Measurements from ENCODE around the gene FNBP1L. TPM values are rescaled to one million over a fixed set of nuclear protein-coding genes. Genes with fewer than 3 reads are reported as not detected.

Gene FNBP1L
- total and polyA plus RNA-seq, 2 of the 8 experiments (the other 6 are each of a cell fraction or from before 2014, with no cell fraction given) = 48.9 to 95.9 TPM

GRCh38 chr1:93587354-93587753 lies 139.4 kb downstream of the FNBP1L start:
- H3K56ac ChIP-seq (replicated peaks; ENCODE audit: insufficient read length, low read depth, low read length) = no peak overlapping the region
- no peak overlapping the region for H3K4me2 ChIP-seq (ENCODE audit: insufficient read depth in 1 of 2, low read depth in 2 of 2, low read length in 2 of 2)
- no peak overlapping the region for H2BK20ac ChIP-seq (ENCODE audit: low read length)
- H2AK5ac ChIP-seq (ENCODE audit: low read depth, low read length) = no peak overlapping the region
- H2BK120ac ChIP-seq (replicated peaks; ENCODE audit: low read depth, low read length) = no peak overlapping the region
- no peak overlapping the region for H3K23ac ChIP-seq (ENCODE audit: insufficient read length)
- no peaks in the 10 kb centered on the region for H4K20me1 ChIP-seq (replicated peaks in 1 of 2; ENCODE audit: control insufficient read depth in 1 of 2, insufficient read depth in 2 of 2, low read length in 2 of 2)
- ChIA-PET POLR2A (ENCODE audit: partially characterized antibody) (interaction anchor here (0.6 kb wide), 1 partner anchor 237 kb away, joined by 3 read pairs; no protein-coding TSS in a partner anchor), CTCF (ENCODE audit: partially characterized antibody) (interaction anchor here (0.5 to 2.0 kb wide), 9 partner anchors 26 to 287 kb away, joined by 3 to 7 read pairs (median 4); no protein-coding TSS in a partner anchor)
- no peak overlapping the region for H2AFZ ChIP-seq (ENCODE audit: low read length)
- no peaks in the 10 kb centered on the region for H3K79me1 ChIP-seq (ENCODE audit: low read depth, low read length)
- no peak overlapping the region for H3K14ac ChIP-seq (ENCODE audit: insufficient read length)
- H2BK5ac ChIP-seq (ENCODE audit: low read depth, low read length) = no peak overlapping the region
- no peak overlapping the region for H4K91ac ChIP-seq (replicated peaks; ENCODE audit: insufficient read length, low read length)
- H3K18ac ChIP-seq (ENCODE audit: extremely low read depth, low read length) = no peak overlapping the region
- no peaks in the 10 kb centered on the region; a peak in 1 of 7 replicates for H3K4me1 ChIP-seq (replicated peaks in 1 of 4; ENCODE audit: control insufficient read depth in 3 of 4, insufficient read depth in 4 of 4, low read length in 3 of 4)
- H3K9ac ChIP-seq (replicated peaks in 1 of 4; ENCODE audit: extremely low read depth in 1 of 4, low read depth in 3 of 4, low read length in 3 of 4) = no peak overlapping the region
- no peak overlapping the region for H2BK15ac ChIP-seq (ENCODE audit: low read length)
- no peaks in the 10 kb centered on the region for H3K23me2 ChIP-seq (ENCODE audit: low read depth, low read length)
- 84% methylated on average over 5 of the region's 5 CpGs; no CpG with 5 or more reads in 1 of the 2 experiments for WGBS, 2 experiments (ENCODE audit: extremely low coverage in 1 of 2, insufficient coverage in 1 of 2, insufficient read length in 1 of 2, insufficient replicate concordance in 2 of 2, low coverage in 1 of 2, low lambda C conversion rate in 2 of 2, missing lambda C conversion rate in 1 of 2)
- H3K4me3 ChIP-seq (ENCODE audit: extremely low read depth in 1 of 4, insufficient read depth in 2 of 4, low read depth in 3 of 4, low read length in 4 of 4) = no peak overlapping the region
- DNase-seq (ENCODE audit: low read depth in 1 of 2, low spot score in 2 of 2) = no peak
- H3K79me2 ChIP-seq (ENCODE audit: control insufficient read depth in 1 of 2, insufficient read depth in 2 of 2, low read length in 2 of 2) = no peaks in the 10 kb centered on the region
- no peaks in the 10 kb centered on the region for H3K9me3 ChIP-seq (ENCODE audit: insufficient read depth in 2 of 2, low read depth in 1 of 2, low read length in 1 of 2)
- H3K36me3 ChIP-seq (ENCODE audit: control insufficient read depth in 2 of 4, insufficient read depth in 4 of 4, low read length in 3 of 4) = peaks cover 0 to 10% (median 2%) of the 10 kb centered on the region in 4 experiments; a peak in 3 of 8 replicates
- H3K27ac ChIP-seq (ENCODE audit: low read depth, low read length) = no peak overlapping the region
- no peak overlapping the region for H4K8ac ChIP-seq (ENCODE audit: extremely low read depth, insufficient read depth, low read length)
- no peak for FAIRE-seq
- no peak overlapping the region for H2BK12ac ChIP-seq (ENCODE audit: low read depth, low read length)
- H4K5ac ChIP-seq (ENCODE audit: insufficient read length, low read depth, low read length) = no peak overlapping the region
- H3K4ac ChIP-seq (replicated peaks; ENCODE audit: insufficient read length, low read depth, low read length) = no peak overlapping the region
- H3K27me3 ChIP-seq (replicated peaks in 1 of 4; ENCODE audit: control insufficient read depth in 3 of 4, extremely low read depth in 1 of 4, insufficient read depth in 3 of 4, low read length in 3 of 4) = no peaks in the 10 kb centered on the region
- TF ChIP-seq POLR2A (IDR thresholded peaks at IDR 0.05; ENCODE audit: control extremely low read depth in 1 of 2, low read depth in 2 of 2, low read length in 2 of 2) = no peak
- no peak for TF ChIP-seq SUZ12 (IDR thresholded peaks at IDR 0.05; ENCODE audit: low read length)
- no peak for TF ChIP-seq CBX8 (IDR thresholded peaks at IDR 0.05; ENCODE audit: borderline replicate concordance, low read depth, low read length)
- TF ChIP-seq GABPA (IDR thresholded peaks at IDR 0.05; ENCODE audit: borderline replicate concordance, insufficient read depth, low read length) = no peak
- no peak for TF ChIP-seq MAFK (IDR thresholded peaks at IDR 0.05; ENCODE audit: low read depth, low read length)
- TF ChIP-seq SIN3A (conservative IDR thresholded peaks at IDR 0.05 in 1 of 2, IDR thresholded peaks at IDR 0.05 in 1 of 2; ENCODE audit: low read depth in 1 of 2, low read length in 2 of 2) = no peak
- TF ChIP-seq CREB1 (IDR thresholded peaks at IDR 0.05) = no peak
- TF ChIP-seq TBP (IDR thresholded peaks at IDR 0.05; ENCODE audit: low read depth, low read length) = no peak
- no peak for TF ChIP-seq RNF2 (IDR thresholded peaks at IDR 0.05; ENCODE audit: borderline replicate concordance, low read depth, low read length, missing control alignments, poor library complexity, severe bottlenecking)
- no peak for TF ChIP-seq CBX5 (IDR thresholded peaks at IDR 0.05; ENCODE audit: low read depth, low read length)
- TF ChIP-seq POU5F1 (IDR thresholded peaks at IDR 0.05; ENCODE audit: low read depth, low read length) = no peak
- no peak for TF ChIP-seq KDM5A (IDR thresholded peaks at IDR 0.05; ENCODE audit: low read length)
- no peak for TF ChIP-seq SAP30 (IDR thresholded peaks at IDR 0.05; ENCODE audit: insufficient read depth, insufficient replicate concordance, low read length)
- no peak for TF ChIP-seq NANOG (IDR thresholded peaks at IDR 0.05; ENCODE audit: insufficient read depth, low read depth, low read length, poor library complexity, severe bottlenecking)

Data from H1 (cell line).